Left colon (tissue), 2 donors: ENCODE results near the gene LAMC3. TPM values are rescaled to one million over a fixed set of nuclear protein-coding genes. Genes with fewer than 3 reads are reported as not detected.

Experiments
- ATAC-seq: fragments of 200-7000 bp; cut with Tn5 transposase; one replicate; pipeline ENCODE4 v1.9.1; 2020; ENCODE audit warnings: mild to moderate bottlenecking, moderate library complexity
- DNase-seq, 2 donors: peaks; one replicate each; pipeline ENCODE4 v3.0.0-alpha.2; 2020
- intact Hi-C, 2 donors: fragments of 100-400 bp; cut with DNase I in 1 of 2; cut with micrococcal nuclease in 1 of 2; formaldehyde crosslinking; loops; one replicate each; pipeline versions ENCODE4 v1.11.2 to v1.14.0; 2022; cut with DNase I, micrococcal nuclease
- total RNA-seq, 2 donors: library from RNA; stranded (reverse); fragmentation: NEBNext Ultra II Directional; extraction: Animal tissue kit (Norgen Biotek cat#: 25700); gene quantifications; one replicate each; pipeline ENCODE4 v1.2.1, GENCODE V29; 2021
- donor health status: DM: no; HTN: no; CAD: no.
- donor health status: DM: yes; HTN: yes; CAD: no.

The LAMC3 gene
- total RNA-seq, 2 donors from 2014 or later: 0.82 to 1.3 TPM

- ATAC-seq: no peak
Measured at GRCh38 chr9:130975932-130976841, 32.8 kb upstream of the LAMC3 start.

DNA sequence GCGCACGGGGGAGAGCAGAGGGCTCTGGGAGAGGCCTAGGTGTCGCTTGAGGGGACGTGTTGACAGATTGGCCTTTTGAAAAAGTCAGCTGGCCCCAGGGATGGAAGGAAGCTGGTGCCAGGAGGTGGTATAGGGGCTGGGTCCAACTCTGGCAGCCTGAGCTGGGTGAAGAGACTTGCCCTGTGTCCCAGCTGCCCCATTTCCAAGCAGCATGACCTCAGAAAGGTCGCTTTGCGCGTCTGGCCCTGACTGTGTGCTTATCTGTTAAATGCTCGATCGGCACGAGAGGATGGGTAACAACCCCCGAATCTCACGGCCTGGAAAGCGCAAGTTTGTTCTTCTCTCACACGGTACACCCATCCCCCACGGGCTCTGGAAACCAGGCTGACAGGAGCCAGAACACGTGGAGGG lies 31.2 kb upstream of the LAMC3 start:
- intact Hi-C loops: no loop called here
- no peak for ATAC-seq
- no peak for DNase-seq

More at GRCh38 chr9:130975932-130976841, 32.8 kb upstream of the LAMC3 start:
- intact Hi-C loops: no loop called here
- DNase-seq: no peak

DNA sequence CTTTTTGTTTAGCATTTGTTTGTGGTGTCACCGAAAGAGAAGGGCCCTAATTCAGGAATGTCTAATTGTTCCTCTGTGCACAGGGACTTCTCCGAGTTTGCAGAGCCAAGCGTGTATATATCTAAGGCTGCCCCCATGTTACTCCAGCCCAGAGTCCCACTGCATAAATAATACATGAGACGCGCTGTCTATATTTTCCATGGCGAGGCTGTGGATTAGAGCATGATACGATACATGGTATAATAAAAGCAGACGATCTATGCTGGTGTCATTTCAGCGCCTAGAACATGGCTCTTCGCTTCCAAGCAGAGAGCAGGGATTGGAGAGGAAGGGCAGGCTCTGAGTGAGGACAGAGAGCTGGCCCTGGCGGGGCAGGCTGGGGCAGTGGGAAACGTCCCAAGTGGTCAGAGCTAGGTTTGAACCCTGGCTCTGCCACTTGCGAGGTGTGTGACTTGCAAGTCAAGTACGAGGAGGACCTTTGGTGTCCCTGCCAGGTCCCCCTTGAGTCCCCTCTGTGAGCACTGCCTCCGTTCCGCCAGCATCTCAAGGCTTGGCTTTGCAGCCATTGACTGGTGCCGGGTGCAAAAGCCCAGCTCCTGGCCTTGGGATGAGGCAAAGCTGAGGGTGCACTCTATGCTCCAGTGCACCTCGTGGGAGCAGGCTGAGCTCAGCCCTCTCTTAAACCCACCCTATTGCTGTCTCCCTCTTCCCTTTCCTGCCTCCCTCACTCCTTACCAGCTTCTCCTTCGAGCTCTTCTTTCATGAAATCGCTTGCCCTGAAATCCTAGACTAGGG lies 29.2 kb upstream of the LAMC3 start:
- DNase-seq: no peak
- ATAC-seq: no peak
- intact Hi-C loops: no loop called here

DNA sequence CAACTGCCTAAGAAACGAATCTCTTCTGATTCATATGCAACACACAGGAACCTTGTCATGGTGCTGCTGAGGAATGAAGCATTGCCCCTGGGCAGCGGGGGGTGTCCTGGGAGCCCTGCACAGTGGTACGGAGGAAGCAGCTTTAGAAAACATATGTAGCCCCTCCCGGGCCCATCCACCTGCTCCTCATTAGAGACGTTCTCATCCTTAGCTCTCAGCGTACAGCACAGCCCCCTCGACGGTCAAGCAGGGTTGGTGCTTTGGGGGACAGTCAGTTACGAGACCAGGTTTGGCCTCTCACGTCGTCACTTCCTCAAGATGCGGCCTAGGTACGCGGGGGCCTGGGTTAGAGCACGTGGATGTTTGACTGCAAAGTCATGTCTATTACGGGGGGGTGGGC lies 28.4 kb upstream of the LAMC3 start:
- intact Hi-C loops: no loop called here
- ATAC-seq: no peak
- DNase-seq: no peak

- DNase-seq: no peak
- ATAC-seq: no peak
- intact Hi-C loops: no loop called here
Measured at GRCh38 chr9:130981002-130981755, 27.8 kb upstream of the LAMC3 start.

- intact Hi-C loops: no loop called here
- DNase-seq: no peak
- ATAC-seq: no peak
Measured at GRCh38 chr9:130981756-130982137, 27.2 kb upstream of the LAMC3 start.

DNA sequence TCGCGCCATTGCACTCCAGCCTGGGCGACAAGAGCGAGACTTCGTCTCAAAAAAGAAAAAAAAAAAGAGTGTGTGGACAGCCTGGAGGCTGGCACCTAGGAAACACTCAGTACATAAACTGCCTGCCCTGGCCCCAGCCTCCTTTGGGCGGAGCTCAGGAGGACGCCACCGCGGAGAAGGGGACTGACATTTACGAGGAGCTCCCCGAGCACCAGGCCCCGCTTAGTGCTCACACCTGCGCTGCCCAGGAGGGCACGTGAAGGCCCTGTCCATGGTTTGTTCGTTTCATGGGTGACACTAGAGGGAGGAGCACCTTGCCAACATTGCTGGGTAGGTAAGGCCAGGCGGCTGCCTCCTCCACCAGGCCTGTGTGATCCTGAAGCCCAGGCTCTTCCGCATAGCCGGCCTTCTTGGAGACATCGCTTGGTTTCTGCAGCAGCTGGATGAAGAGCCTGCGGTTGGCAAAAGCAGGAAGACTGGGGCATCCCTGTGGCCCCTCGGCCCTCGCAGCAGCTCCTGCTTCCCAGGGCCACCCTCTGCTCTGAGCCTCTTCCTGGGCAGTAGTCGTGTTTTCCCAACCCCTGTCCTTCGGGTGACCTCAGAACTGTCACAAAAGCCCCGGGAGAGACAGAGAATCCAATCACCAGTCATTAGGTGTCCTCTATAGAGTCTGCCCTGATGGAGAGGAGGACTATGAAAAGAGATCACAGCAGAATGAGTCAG lies 26.2 kb upstream of the LAMC3 start:
- ATAC-seq: no peak
- intact Hi-C loops: no loop called here
- no peak for DNase-seq

DNA sequence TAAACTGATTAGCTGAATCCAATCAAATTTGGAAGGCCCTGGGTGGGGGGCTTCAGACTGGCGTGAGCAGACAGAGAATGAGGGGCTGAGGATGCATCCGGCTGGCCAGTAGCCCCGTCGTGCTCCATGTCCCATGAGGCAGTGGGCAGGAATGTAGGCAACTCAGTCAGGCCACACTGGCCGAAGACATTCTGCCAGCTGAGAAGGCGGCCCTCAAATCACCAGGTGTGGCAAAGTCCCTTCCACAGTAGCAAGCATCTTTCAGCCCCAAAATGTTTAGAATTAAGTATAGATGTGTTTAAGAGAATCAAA lies 25.7 kb upstream of the LAMC3 start:
- DNase-seq (no peak), ATAC-seq (no peak)
- intact Hi-C loops: no loop called here

GRCh38 chr9:130983970-130984369 lies 25.0 kb upstream of the LAMC3 start:
- ATAC-seq (no peak), DNase-seq (no peak)
- intact Hi-C loops: no loop called here

GRCh38 chr9:130984521-130984920 lies 24.5 kb upstream of the LAMC3 start:
- ATAC-seq (no peak), DNase-seq (no peak)
- intact Hi-C loops: no loop called here

DNA sequence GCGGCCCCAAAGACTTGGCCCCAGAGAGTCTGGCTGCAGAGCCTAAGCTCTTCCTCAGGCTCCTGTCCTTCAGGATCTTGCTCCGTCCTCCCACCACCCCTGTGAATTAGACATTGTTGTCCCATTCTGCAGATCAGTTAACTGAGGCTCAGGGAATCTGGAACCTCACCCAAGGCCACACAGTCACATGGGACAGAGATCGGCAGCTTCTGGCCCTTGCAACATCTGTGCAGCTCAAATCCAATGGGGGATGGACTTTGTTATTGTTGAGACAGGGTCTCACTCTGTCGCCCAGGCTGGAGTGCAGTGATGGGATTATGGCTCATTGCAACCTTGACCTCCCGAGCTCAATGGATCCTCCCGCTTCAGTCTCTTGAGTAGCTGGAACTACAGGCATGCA lies 23.9 kb upstream of the LAMC3 start:
- DNase-seq: no peak
- intact Hi-C loops: no loop called here
- no peak for ATAC-seq

- intact Hi-C loops: no loop called here
- DNase-seq (no peak), ATAC-seq (no peak)
Measured at GRCh38 chr9:130985606-130986162, 23.3 kb upstream of the LAMC3 start.

DNA sequence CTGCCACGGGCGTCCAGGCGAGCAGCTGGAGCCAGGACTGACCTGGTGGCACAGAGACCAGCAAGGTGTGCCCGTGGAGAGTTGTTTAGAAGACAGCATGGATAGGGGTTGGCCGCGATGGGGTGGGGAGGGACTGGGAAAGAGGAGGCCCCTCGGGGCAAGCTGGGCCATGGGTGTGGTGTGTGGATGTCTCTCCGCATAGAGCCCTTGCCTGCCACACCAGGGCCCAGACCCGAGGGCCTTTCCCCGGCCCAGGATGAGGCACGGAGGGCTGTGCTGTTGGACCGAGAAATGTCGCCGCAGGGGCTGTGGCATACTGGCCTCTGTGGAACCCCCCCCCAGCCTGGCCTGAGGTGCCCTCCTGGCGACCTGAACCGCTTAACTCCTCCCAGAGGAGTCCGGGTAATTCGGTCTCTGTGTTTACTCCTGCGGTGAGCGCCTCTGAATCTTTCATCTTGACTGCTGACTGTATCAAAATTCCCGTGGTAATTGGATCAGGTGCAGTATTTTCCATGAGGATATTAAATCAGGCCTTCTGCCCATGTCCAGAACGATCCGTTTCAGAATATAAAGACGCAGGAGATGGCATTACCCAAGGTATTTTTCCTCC lies 22.5 kb upstream of the LAMC3 start:
- no peak for DNase-seq
- intact Hi-C loops: no loop called here
- ATAC-seq: no peak

- DNase-seq (no peak), ATAC-seq (no peak)
- intact Hi-C loops: no loop called here
Measured at GRCh38 chr9:130987054-130987453, 21.9 kb upstream of the LAMC3 start.

DNA sequence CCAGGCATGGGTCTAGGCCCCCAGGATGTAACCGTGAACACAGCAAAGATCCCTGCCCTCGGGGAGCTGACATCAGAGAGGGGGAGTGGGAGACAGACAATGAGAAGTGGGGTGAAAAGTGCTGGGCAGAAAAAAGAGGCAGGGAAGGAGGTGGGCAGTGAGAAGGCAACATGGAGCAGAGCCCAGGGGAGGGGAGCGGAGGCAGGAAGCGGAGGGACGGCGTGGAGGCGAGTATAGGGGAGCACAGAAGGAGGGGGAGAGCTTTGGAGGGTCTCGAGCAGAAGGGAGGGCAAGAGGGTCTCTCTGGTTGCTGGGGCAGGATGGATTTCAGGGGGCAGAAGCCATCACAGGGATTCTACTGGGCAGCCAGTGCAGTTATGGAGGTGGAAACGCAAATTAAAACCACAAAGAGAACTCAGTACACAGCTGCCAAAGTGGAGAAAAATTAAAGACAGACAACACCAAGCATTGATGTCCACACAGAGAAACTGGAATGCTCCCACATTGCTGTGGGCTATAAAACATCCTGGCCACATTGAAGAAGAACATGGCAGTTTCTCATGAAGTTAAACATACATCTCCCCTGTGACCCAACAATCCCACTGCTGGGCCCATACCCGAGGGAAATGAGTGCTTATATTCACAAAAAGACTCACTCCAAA lies 21.1 kb upstream of the LAMC3 start:
- no peak for ATAC-seq
- intact Hi-C loops: no loop called here
- no peak for DNase-seq

- ATAC-seq (no peak), DNase-seq (no peak)
- intact Hi-C loops: no loop called here
Measured at GRCh38 chr9:130988400-130988747, 20.6 kb upstream of the LAMC3 start.

DNA sequence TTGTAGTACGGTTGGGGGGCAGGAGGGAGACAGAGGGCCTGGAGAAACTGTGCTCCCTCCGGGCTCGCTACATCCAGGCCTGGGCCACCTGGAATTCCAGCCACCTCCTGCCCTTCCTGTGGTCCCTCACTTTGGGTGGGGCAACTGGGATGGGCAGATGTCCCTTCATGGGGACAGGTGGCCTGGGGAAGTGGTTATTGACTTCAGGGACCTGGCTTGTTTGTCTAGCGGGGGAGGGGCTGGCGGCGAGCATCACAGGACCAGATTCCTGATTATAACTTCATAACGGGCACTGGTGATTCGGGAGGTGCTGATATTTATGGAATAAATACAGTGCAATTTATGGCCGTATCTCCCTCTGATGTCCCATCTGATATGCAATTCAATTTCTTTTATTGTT lies 20.1 kb upstream of the LAMC3 start:
- intact Hi-C loops: no loop called here
- ATAC-seq: no peak
- DNase-seq: no peak

GRCh38 chr9:130989391-130989790 lies 19.6 kb upstream of the LAMC3 start:
- intact Hi-C loops: no loop called here
- DNase-seq: no peak
- ATAC-seq: no peak
